DND-41 (cell line): ENCODE data around the gene INTS13.
"Not testable (repeated sequence)": the region's sequence is repeated elsewhere in the genome, so short reads cannot be mapped to it uniquely, and the experiment has no call there.

Source experiments
- ATAC-seq: fragments of 200-7000 bp; cut with Tn5 transposase; 3 replicates; pipeline ENCODE4 v1.9.1; 2021; ENCODE audit warnings: low read depth; ENCODE audit not compliant: insufficient read depth
- DNase-seq: peaks from one replicate; pipeline ENCODE4 v3.0.0-alpha.2; 2020
- H2AFZ ChIP-seq: 2 replicates; pipeline ENCODE4 v1.6.0; 2012; ENCODE audit warnings: low read depth, low read length
- H3K27ac ChIP-seq: 2 replicates; pipeline ENCODE4 v1.5.1; 2012; ENCODE audit warnings: low read length, inconsistent platforms
- H3K27me3 ChIP-seq: fragments of 200-600 bp; sonication (generic); 2 replicates; pipeline ENCODE4 v1.6.0; 2012; ENCODE audit warnings: low read length, mild to moderate bottlenecking, inconsistent platforms; ENCODE audit not compliant: insufficient read depth, poor library complexity
- H3K36me3 ChIP-seq: 2 replicates; pipeline ENCODE4 v1.5.1; 2012; ENCODE audit warnings: low read length, inconsistent platforms; ENCODE audit not compliant: insufficient read depth
- H3K4me1 ChIP-seq: 2 replicates; pipeline ENCODE4 v1.5.1; 2012; ENCODE audit warnings: mild to moderate bottlenecking, low read length; ENCODE audit not compliant: insufficient read depth
- H3K4me2 ChIP-seq: 2 replicates; pipeline ENCODE4 v1.6.0; 2012; ENCODE audit warnings: mild to moderate bottlenecking, moderate library complexity, low read length, inconsistent platforms; ENCODE audit not compliant: insufficient read depth
- H3K4me3 ChIP-seq, 2 experiments: fragments of 200-600 bp in 1 of 2; shearing (Covaris generic) in 1 of 2; 2 replicates each; pipeline ENCODE4 v1.5.1; 2012 to 2016; ENCODE audit warnings: inconsistent platforms in 2 of 2, low read length in 2 of 2, mild to moderate bottlenecking in 2 of 2, low read depth in 1 of 2, moderate library complexity in 1 of 2
- H3K79me2 ChIP-seq: 2 replicates; pipeline ENCODE4 v1.6.0; 2012; ENCODE audit warnings: low read length, inconsistent platforms; ENCODE audit not compliant: insufficient read depth
- H3K9ac ChIP-seq: 2 replicates; pipeline ENCODE4 v1.6.0; 2012; ENCODE audit warnings: low read depth, mild to moderate bottlenecking, inconsistent platforms, low read length, moderate library complexity
- H3K9me3 ChIP-seq: 2 replicates; pipeline ENCODE4 v1.5.1; 2012; ENCODE audit warnings: low read length, moderate library complexity, mild to moderate bottlenecking, inconsistent platforms; ENCODE audit not compliant: insufficient read depth, severe bottlenecking
- H4K20me1 ChIP-seq: 2 replicates; pipeline ENCODE4 v1.6.0; 2012; ENCODE audit warnings: low read length; ENCODE audit not compliant: insufficient read depth
- EZH2 ChIP-seq: IDR thresholded peaks from 3 replicates; pipeline ENCODE4 v1.6.1; 2012; ENCODE audit warnings: borderline replicate concordance, low read depth, mild to moderate bottlenecking, moderate library complexity, low read length, inconsistent platforms; ENCODE audit not compliant: severe bottlenecking
- TF ChIP-seq, protein P1 (sequence below): IDR thresholded peaks from 2 replicates; pipeline ENCODE4 v1.5.1; 2012; ENCODE audit warnings: borderline replicate concordance, low read length, moderate library complexity, mild to moderate bottlenecking; ENCODE audit not compliant: poor library complexity, severe bottlenecking; ENCODE audit errors: extremely low read depth

INTS13 gene

GRCh38 chr12:26966842-26967241 is 29.1 kb upstream of the INTS13 start:
- H3K27me3 ChIP-seq = no peaks in the 10 kb centered on the region
- H2AFZ ChIP-seq = no peak overlapping the region
- no peaks in the 10 kb centered on the region for H3K4me1 ChIP-seq
- H3K9ac ChIP-seq = no peak overlapping the region
- peaks cover 81% of the 10 kb centered on the region for H3K36me3 ChIP-seq
- no peak overlapping the region for H3K27ac ChIP-seq
- no peak overlapping the region for H3K4me2 ChIP-seq
- ATAC-seq (0 out of 3 replicates have a peak, but pooled peaks have one; percentile 5), DNase-seq (no peak)
- no peak overlapping the region for H3K4me3 ChIP-seq
- H3K9me3 ChIP-seq = no peaks in the 10 kb centered on the region
- TF ChIP-seq, protein P1, sequence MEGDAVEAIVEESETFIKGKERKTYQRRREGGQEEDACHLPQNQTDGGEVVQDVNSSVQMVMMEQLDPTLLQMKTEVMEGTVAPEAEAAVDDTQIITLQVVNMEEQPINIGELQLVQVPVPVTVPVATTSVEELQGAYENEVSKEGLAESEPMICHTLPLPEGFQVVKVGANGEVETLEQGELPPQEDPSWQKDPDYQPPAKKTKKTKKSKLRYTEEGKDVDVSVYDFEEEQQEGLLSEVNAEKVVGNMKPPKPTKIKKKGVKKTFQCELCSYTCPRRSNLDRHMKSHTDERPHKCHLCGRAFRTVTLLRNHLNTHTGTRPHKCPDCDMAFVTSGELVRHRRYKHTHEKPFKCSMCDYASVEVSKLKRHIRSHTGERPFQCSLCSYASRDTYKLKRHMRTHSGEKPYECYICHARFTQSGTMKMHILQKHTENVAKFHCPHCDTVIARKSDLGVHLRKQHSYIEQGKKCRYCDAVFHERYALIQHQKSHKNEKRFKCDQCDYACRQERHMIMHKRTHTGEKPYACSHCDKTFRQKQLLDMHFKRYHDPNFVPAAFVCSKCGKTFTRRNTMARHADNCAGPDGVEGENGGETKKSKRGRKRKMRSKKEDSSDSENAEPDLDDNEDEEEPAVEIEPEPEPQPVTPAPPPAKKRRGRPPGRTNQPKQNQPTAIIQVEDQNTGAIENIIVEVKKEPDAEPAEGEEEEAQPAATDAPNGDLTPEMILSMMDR = no peak
- no peak for TF ChIP-seq EZH2
- no peaks in the 10 kb centered on the region for H4K20me1 ChIP-seq
- no peaks in the 10 kb centered on the region for H3K79me2 ChIP-seq

DNA sequence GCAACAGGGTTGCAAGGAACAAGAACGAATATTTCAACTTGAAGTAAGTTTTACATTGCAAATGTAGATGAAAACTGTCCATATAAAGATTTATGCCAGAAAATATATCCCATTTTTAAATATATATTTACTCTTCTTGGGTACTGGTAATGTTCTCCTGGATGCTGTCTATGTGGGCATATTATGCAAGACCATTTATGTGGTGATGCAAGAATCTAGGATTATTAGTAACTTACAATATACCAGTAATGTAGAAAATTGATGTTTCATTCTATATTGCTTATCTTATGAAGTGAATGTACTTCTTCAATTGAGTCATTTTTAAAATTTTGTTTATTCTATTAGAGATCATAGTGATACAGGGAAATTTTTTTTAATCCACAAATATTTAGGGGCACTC is 25.6 kb upstream of the INTS13 start:
- H3K4me3 ChIP-seq = no peak overlapping the region
- H4K20me1 ChIP-seq = no peaks in the 10 kb centered on the region
- no peaks in the 10 kb centered on the region for H3K9me3 ChIP-seq
- no peak for ATAC-seq
- 0 out of 2 replicates have a peak, but pooled peaks cover 2% of the 10 kb centered on the region for H3K79me2 ChIP-seq
- H3K27ac ChIP-seq = no peak overlapping the region
- H3K27me3 ChIP-seq = no peaks in the 10 kb centered on the region
- H3K4me1 ChIP-seq = no peaks in the 10 kb centered on the region
- H3K36me3 ChIP-seq = peaks cover 80% of the 10 kb centered on the region
- TF ChIP-seq EZH2 = no peak
- TF ChIP-seq, protein P1 = no peak
- no peak overlapping the region for H2AFZ ChIP-seq
- no peak for DNase-seq
- H3K9ac ChIP-seq = no peak overlapping the region
- H3K4me2 ChIP-seq = no peak overlapping the region

DNA sequence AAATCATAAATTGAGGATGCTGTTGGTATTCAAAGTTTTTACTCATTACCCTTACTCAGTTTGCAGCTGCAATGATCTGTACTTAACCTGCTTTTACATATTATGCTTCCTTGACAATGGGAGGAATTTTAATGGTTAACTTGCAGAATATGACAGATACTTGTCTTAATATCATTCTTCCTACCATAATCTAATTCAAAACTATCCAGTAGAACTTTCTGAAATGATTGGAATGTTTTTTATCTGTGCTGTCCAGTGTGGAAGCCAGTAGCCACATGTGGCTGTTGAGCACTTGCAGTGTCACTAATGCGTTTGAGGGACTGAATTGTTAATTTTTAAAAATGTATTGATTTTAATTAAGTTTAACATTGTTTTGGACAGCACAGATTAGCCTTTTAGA is 24.0 kb upstream of the INTS13 start:
- peaks cover 83% of the 10 kb centered on the region for H3K36me3 ChIP-seq
- H3K4me2 ChIP-seq = no peak overlapping the region
- DNase-seq (no peak), ATAC-seq (no peak)
- no peak overlapping the region for H3K4me3 ChIP-seq
- H3K4me1 ChIP-seq = no peaks in the 10 kb centered on the region
- no peaks in the 10 kb centered on the region for H4K20me1 ChIP-seq
- no peaks in the 10 kb centered on the region for H3K9me3 ChIP-seq
- H3K79me2 ChIP-seq = peaks cover 6% of the 10 kb centered on the region
- no peak overlapping the region for H2AFZ ChIP-seq
- H3K9ac ChIP-seq = no peak overlapping the region
- H3K27me3 ChIP-seq = no peaks in the 10 kb centered on the region
- no peak overlapping the region for H3K27ac ChIP-seq
- TF ChIP-seq EZH2 = no peak
- TF ChIP-seq, protein P1 = no peak

DNA sequence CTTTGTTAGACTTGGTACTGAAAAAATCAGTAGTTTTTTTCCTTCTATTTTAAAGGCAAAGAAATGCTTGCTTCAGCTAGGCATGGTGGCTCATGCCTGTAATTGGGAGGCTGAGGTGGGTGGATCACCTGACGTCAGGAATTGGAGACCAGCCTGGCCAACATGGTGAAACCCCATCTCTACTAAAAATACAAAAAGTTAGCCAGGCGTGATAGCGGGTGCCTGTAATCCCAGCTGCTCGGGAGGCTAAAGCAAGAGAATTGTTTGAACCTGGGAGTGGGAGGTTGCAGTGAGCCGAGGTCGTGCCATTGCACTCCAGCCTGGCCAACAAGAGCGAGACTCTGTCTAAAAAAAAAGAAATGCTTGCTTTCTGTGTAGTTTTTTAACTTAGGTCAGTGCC is 23.6 kb upstream of the INTS13 start:
- ATAC-seq, DNase-seq, H3K4me2 ChIP-seq, H2AFZ ChIP-seq, H3K9ac ChIP-seq, H3K4me1 ChIP-seq, H3K4me3 ChIP-seq, H4K20me1 ChIP-seq, H3K79me2 ChIP-seq, H3K27me3 ChIP-seq, H3K27ac ChIP-seq, H3K9me3 ChIP-seq: not testable (repeated sequence)
- peaks cover 84% of the 10 kb centered on the region for H3K36me3 ChIP-seq
